Renal cortex interstitium (tissue), 11 donors: ENCODE data around the gene ADAM30. TPM values are rescaled to one million over a fixed set of nuclear protein-coding genes. Genes with fewer than 3 reads are reported as not detected.
"Not testable (repeated sequence)": the region's sequence is repeated elsewhere in the genome, so short reads cannot be mapped to it uniquely, and the experiment has no call there.

Experiments
- DNase-seq, 11 donors: peaks; one replicate each; pipeline ENCODE4 v3.0.0-alpha.2; 2013; ENCODE audit warnings: low read depth in 9 of 11, low spot score in 4 of 11; ENCODE audit errors: extremely low read depth in 1 of 11
- polyA plus RNA-seq, 3 donors: library from polyadenylated mRNA; unstranded; fragments of 120-200 nt; gene quantifications; one replicate each; pipeline ENCODE4 v1.2.1, GENCODE V29; 2013; ENCODE audit not compliant: insufficient read length in 3 of 3

Gene ADAM30
- polyA plus RNA-seq, 3 donors, result not detected

DNA sequence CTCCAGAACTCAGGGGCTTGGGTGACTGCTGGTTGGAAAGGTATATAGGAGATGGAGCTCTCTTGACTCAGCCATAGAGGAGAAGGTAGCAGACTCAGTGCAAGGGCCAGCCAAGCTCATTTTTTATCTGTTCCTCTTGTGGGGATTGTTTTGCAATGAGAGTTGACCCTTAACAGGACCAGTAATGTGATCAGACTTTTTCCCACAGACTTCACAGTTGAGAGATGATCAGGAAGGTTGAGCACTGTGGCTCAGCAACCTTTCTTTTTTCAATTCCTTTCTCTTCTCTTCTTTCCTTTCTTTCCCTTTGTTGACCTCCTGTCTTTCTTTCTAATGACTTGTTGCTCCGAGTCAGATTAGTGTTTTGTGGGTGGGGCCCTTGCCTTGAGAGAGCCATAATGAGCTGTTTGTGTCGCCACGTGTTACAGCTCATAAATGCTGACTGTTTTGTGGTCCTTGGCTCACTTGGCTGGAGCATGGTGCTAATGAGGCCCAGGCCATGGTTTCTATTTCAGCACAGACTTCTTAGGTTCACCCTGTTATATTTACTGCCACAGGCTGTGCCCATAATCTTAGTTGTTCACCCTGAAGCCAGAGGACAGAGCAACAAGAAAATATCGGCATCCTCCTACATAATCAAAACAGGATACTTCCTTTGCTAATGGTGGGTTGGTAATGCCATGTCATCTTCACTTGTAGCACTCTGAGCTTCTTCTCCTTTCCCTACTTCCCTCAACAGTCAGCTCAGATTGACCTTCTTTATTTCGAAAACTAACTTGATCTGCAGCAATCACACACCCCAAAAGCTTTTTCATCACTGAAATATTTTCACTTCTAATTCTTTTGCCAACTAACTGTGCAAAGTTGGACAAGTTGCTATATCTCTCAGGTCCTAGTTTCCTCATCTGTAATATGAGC lies 13.9 kb downstream of the ADAM30 start:
- DNase-seq, result no peak

DNA sequence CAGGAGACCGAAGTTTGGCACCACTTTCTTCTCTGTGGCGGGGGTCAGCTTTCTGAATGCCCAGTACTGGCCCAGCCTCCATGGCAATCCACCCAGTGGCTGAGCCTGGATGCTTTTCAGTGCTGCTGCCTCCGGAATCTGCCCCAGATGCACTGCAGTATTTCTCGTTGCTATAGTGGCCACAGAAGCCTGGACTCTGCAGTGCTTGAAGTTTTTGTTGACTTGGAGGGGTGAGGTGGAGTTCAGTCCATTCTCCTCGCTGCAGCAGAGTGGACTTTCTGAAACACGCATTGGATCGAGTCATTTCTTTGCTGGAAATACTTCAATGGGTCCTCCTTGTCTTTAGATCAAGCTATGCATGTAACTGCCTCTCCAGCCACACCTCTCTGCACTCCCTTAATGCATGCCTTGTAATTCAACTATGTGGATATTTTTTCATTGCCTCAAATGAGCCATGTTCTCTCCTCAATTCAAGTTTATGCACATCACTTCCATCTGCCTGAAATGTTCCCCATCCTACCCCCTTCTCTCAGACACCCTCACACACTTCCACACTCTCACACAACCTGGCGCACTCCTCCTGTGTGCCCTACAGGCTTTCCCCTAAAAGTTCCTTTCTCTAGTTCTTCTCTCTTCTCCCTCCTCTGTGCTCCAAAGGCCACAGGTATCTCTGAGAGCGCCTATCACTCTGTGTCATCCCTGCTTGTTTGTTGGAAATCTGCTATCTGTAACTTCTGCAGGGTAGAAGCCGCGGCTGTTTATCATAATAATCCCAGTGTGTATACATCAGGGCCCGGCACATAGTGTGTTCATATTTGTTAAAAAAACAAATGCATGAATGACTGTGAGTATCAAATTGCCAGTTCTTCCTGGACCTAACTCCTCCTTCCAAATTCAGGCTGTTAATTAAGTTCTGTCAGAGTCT lies 16.5 kb downstream of the ADAM30 start:
- DNase-seq, result no peak

DNA sequence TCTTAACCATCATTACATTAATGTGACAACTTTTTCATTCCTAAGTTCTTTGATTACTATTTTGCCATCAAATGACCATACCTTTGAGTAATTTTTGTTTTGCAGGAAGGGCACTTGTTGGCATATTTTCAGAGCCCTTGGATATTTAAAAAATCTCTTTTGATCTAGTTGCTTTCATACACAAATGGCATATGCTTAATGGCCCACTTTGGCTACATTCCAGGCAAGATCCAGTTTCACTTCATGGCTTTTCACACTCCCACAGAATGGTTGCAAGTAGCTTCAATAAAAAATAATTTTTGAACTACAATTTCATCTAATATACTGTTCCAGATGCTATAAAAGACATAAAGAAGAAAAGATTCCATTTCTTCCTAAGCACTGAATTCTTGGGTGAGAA lies 18.1 kb downstream of the ADAM30 start:
- no peak for DNase-seq

DNA sequence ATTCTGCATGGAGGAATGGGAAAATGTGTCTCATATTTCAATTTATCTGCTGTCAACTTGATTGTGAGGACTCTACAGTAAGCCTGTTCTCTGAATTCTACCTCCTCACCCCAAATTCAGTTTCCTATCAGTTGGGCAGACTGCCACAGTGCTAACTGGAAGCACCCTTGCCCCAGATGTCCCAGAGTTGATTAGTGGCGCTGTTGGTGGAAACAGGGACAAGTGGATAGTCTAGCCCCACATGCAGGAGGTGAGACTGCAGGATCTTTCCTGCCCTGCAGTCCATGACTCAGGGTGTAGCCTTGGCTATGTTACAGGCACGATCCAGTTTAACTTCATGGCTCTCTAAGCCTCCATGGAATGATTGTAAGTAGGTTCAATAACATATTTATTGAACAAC lies 22.1 kb downstream of the ADAM30 start:
- no peak for DNase-seq

DNA sequence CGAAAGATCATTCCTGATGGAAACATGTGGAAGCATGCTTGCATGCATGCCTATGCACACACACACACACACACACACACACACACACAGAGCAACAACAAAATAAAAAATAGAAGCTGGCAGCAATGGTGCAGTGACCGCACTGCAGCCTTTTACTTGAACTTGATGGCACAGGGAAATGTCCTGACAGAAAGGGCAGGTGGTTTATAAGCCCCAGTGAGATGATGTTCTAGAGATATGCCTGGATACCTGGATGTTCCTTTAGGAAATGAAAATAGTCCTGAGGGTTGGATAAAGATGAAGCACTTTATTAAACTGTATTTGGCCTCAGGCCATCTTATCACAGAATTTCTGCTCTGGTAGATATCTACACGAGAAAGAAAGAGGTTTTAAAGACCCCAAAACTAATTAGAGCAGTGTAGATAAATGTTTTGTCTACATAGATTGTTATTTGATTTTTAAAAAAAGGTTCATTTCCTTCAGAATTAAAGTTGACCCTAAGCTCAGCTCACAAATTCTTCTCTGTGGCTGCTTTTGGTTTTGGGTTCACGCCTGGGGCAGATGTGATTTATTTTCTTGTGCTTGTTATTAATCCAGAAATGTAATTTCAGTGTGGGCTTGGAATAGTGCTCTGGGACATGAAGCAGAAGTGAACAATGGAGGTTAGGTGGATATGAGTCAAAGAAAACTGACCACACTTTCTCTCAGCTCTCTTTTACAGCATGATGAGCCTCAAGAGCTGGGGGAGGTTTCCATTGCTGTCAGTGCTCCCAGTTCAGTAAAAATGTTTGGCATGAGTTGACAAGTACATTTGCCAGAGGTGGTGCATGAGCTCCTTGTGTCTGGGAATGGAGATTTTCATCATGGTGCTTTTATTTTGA lies 22.9 kb downstream of the ADAM30 start:
- peak in 3 of 11 donors; percentile 32 to 50 (median 37) for DNase-seq

DNA sequence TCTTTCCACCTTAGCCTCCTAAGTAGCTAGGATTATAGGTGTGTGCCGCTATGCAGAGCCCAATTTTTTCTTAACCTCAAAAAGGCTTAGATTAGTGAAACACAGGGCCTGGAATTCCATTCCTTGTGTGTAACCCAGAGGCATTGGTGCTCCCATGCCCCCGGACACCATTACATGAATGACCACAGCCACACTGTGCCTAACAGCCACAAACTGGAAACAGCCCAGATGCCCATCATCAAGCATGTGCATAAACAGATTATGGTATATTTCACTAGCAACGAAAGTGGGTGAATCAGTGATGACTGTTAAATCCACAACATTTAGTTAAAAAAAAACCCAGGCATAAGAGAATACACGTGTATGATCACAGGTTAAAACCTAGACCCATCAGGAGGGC lies 24.4 kb downstream of the ADAM30 start:
- no peak for DNase-seq

DNA sequence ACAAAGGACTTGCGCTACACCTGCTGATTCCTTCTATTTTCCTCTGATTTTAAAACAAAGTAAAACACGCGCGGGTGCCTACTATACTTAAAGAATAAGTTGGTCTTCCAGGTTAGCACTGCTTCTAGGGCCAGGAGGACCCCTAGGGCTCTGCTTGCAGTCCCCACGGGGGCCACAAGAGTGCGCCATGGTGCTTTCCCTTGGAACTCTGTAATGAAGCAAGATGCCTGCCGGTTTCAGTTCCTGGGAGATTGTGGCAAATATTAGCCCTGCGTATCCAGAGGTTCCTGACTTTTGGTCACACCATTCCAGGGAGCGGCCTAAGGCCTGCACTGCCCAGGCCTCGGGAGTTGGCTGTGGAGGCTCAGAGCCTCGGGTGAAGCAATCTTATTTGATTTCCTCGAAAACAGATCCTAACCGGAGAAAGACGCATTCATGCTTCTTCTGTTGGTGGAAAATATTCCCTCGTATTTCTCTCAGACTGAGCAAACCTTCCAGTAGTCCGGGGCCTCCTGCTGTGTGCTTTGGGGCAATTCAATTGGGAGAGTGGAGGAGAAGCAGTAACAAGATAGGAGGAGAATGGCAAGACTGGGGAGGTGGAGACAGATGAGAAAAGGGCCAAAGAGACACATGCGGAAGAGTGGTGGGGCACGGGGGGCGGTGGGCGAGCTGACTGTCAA lies 25.3 kb downstream of the ADAM30 start:
- DNase-seq, result peak in 10 of 11 donors; percentile 57 to 77 (median 66)

DNA sequence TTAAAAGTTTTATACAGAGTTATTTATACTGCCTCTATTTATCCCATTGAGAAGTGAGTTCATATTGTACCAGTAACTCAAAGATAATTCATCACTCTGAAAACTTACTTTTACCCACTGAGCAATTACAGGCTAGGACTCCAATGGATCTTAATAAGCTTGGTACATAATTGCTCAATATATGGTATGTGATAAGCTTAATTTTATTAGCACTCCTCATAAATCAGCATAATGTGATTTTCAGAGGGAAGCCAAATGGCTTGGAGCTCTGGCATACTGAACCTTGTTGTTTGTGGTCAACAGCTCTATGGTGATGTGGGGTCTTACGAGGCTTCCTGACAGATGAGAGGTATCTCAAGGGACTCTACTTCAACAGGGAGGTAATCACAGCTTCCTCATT lies 26.3 kb downstream of the ADAM30 start:
- DNase-seq, result no peak

DNA sequence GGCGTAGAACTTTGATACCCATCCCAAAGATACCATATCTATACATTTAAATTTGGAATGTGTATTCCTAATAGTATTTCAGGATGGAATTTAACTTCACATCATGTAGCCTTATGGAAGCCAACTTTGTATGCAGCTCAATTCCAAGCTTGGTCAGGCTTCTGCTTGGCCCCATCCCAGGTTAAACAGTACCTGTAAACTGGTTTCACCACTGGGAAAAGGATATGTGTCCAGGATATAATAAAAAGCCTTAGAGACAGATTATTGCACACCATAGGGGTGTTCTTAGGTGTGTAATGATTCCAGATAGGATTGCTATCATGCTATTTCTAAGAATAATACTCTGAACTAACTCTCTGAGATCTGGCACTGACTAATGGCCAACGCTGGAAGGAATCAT lies 28.1 kb downstream of the ADAM30 start:
- DNase-seq, result no peak

DNA sequence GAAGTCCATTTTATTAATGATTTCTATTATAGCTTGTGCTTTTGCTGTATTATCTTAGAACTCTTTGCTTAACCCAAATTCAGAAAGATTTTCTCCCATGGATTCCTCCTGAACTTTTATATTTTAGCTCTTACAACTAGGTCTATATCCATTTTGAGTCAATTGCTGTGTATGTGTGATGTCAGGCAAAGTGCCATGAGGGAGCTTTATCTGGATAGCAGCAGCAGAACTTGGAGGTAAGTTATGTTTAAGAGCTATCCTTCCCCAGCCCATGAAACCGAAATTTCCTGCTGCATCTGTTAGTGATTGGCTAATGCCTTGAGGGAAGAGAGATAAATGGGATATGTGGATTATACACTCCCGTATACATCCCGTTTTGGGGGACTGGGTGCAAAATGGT lies 29.9 kb downstream of the ADAM30 start:
- no peak for DNase-seq

DNA sequence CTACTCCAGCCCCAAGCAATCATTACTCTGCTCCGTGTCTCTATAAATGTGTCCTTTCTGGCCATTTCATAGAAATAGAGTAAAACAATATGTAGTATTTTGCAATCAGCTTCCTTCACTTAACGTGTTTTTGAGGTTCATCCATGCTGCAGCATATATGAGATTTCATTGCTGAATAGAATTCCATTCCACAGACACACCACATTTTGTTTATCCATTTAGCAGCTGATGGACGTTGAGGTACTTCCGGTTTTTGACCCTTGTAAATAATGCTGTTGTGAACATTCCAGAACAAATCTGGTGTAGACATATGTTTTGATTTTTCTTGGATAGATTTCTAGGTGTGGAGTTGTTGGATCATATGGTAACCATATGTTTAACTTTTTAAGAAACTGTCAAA lies 30.7 kb downstream of the ADAM30 start:
- DNase-seq, result no peak

DNA sequence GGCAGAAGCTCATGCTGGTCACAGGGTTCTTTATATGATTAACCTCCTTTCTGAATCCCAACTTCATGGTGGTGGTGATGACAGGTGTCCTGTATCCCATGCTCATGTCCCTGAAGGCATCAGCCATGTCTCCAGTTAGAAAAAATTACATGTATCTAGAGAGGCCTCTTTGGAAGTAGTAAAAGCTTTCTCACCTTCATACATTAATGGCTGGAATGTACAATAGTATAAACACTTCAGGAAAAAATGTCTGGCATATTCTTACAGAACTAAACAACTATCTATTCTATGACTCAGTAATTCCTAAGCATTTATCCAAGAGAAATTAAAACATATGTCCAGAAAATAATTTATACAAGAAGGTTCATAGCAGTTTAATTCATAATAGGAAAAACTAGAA lies 34.0 kb downstream of the ADAM30 start:
- DNase-seq, result no peak

DNA sequence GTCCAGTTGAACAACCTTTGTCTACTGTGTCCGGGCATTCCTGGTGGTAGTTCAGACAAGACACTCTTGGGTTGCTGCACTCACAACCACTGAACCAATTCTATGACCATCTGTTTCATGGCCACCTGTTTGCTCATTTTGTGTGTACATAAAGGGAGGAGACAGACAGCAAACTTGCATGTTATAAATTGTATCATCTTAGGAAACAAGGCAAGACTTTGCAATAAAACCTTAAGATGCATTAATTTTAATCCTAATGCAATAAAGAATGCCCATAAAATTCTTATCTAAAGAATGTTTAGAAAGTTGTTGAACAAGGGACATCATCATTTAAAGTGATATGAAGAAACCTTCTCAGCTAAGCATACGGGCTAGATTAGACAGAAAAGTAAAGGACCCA lies 34.8 kb downstream of the ADAM30 start:
- DNase-seq, result no peak

DNA sequence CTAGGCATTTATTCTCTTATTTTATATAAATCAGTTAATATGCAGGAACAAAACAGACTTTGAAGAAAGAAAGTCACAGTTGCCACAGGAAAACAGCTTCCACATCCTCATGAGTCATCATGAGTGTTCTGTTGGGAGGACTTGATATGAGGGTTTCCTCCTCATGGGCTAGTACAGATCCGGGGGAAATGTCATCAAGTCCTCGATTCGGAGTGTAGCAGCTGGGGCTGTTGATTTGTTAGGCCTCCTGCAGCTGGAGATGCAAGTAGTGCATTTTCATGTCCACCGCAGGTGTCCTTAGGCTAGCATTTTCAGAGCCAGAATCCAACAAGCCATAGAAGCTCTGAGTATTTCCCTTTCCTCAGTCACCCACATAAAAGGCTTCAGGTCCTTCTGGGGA lies 36.7 kb downstream of the ADAM30 start:
- no peak for DNase-seq

DNA sequence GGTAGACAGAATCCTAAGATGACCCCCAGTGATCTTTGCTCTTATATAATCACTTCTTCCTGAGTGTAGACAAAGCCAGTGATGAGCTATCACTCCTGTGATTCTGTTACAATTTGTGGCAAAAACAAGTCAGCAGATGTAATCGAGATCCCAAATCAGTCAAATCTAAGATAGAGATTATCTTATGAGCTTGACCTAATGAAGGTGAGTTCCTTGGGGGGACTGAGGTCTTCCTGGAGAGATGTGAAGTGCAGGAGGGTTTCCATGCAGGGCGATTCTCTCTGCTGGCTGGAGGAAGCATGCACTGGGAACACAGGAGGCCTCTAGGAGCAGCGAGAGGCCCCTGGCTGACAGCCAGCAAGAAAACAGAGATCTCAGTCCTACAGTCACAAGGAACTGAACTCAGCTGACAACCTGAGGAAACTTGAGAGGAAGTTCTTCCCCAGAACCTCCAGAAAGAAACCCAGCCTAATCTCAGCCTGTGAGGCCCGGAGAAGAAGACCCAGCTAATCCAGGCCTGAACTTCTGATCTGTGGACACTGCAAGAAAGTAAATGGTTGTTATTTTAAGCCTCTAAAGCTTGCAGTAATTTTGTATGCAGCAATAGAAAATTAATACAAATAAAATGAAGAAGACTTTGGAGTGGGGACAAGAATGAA lies 37.6 kb downstream of the ADAM30 start:
- DNase-seq, result not testable (repeated sequence)

DNA sequence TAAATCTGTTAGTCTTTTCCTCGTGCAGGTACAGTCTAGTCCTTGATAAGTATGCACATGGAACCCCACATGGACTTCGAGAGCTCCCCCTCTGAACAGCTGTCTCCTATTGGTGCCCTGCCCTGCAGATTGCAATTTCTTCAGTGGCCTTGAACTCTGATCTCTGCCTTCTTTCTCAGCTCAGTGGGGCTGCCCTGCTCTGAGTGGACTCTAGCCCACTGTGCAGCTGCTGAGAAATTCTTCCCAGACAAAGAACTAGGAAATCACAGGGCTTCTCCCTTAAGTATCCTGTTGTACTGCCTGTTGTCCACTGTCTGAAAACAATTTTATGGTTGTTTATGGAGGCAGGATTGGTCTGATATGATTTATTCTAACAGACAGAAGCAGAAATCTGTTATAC lies 38.2 kb downstream of the ADAM30 start:
- DNase-seq, result no peak

DNA sequence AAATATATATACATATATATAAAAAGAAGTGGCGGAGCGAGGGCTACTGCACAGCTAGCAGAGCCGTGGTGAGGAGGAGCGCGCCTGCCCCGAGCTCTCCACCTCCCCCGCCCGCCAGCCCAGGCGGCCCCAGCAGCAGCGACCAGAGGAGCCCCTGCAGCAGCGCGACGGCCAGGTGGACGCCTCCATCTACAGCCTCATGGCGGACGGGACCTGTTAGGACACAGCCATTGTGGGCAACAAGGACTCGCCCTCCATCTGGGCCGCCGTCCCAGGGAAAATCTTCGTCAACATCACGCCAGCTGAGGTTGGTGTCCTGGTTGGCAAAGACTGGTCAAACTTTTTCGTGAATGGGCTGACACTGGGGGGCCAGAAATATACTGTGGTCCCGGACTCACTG lies 43.2 kb downstream of the ADAM30 start:
- DNase-seq, result no peak

DNA sequence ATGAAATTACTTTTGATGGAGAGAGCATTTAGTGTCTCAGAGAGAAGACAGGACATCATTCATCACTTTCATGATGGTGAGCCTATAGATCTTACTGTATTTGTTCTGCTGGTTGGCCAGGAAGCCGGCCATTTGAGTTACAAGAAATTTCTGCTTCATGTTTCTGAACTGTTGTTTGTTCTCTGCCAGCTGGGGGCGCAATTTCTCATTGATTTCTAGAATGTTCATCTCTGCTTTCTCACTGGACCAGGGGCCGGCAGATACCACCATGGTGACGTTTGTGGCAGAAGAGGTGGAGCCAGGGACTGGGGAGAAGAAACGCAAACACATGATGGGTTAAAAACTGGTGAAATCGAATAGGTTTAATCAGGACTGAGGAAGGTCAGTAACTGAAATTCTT lies 52.1 kb downstream of the ADAM30 start:
- DNase-seq, result not testable (repeated sequence)
